Suprapubic skin (tissue), 4 donors: ENCODE results near the gene STYXL2. TPM values are rescaled to one million over a fixed set of nuclear protein-coding genes. Genes with fewer than 3 reads are reported as not detected.

Source experiments
- DNase-seq, 2 donors: peaks; one replicate each; pipeline ENCODE4 v3.0.0-alpha.2; 2019; ENCODE audit warnings: low spot score in 2 of 2
- H3K27ac ChIP-seq: fragments of 200-600 bp; sonication (generic); one replicate; pipeline ENCODE4 v1.5.1; 2019
- H3K27me3 ChIP-seq: fragments of 200-600 bp; sonication (generic); one replicate; pipeline ENCODE4 v1.5.1; 2019
- H3K36me3 ChIP-seq: fragments of 200-600 bp; sonication (generic); one replicate; pipeline ENCODE4 v1.5.1; 2019
- H3K4me1 ChIP-seq: fragments of 200-600 bp; sonication (generic); one replicate; pipeline ENCODE4 v1.5.1; 2019
- H3K4me3 ChIP-seq: fragments of 200-600 bp; sonication (generic); one replicate; pipeline ENCODE4 v1.5.1; 2019; ENCODE audit warnings: mild to moderate bottlenecking
- H3K9me3 ChIP-seq: fragments of 200-600 bp; sonication (generic); one replicate; pipeline ENCODE4 v1.5.1; 2019
- EP300 ChIP-seq: sonication (generic); formaldehyde crosslinking; IDR thresholded peaks from one replicate; pipeline ENCODE4 v1.6.1; 2017; ENCODE audit warnings: antibody characterized with exemption
- POLR2A ChIP-seq, 2 donors: fragments of 450-650 bp; IDR thresholded peaks; one replicate each; pipeline ENCODE4 v1.6.1; 2017; ENCODE audit warnings: antibody characterized with exemption in 2 of 2, mild to moderate bottlenecking in 2 of 2, moderate library complexity in 2 of 2
- POLR2AphosphoS5 ChIP-seq, 3 donors: sonication (generic); formaldehyde crosslinking; IDR thresholded peaks; one replicate each; pipeline ENCODE4 v1.6.1; 2017; ENCODE audit warnings: antibody characterized with exemption in 3 of 3
- WGBS: methylation state at CpG from one replicate; pipeline ENCODE4 v1.1.5; 2018; 5-methylcytosine and 5-hydroxymethylcytosine counted together
- total RNA-seq, 4 donors: library from RNA; depleted of rRNA; stranded (reverse); fragments of >200 nt; gene quantifications; one replicate each; pipeline ENCODE4 v1.1.0, GENCODE V29; 2016
- TF ChIP-seq, protein P1 (sequence below), 2 donors: fragments of 200-600 bp in 1 of 2; fragments of 450-650 bp in 1 of 2; sonication (generic) in 1 of 2; IDR thresholded peaks; one replicate each; pipeline ENCODE4 v1.5.1; 2016 to 2019; ENCODE audit warnings: antibody characterized with exemption in 2 of 2, mild to moderate bottlenecking in 1 of 2, moderate library complexity in 1 of 2

The STYXL2 gene
- total RNA-seq, 4 donors from 2014 or later: 0.29 TPM; not detected in 3

DNA sequence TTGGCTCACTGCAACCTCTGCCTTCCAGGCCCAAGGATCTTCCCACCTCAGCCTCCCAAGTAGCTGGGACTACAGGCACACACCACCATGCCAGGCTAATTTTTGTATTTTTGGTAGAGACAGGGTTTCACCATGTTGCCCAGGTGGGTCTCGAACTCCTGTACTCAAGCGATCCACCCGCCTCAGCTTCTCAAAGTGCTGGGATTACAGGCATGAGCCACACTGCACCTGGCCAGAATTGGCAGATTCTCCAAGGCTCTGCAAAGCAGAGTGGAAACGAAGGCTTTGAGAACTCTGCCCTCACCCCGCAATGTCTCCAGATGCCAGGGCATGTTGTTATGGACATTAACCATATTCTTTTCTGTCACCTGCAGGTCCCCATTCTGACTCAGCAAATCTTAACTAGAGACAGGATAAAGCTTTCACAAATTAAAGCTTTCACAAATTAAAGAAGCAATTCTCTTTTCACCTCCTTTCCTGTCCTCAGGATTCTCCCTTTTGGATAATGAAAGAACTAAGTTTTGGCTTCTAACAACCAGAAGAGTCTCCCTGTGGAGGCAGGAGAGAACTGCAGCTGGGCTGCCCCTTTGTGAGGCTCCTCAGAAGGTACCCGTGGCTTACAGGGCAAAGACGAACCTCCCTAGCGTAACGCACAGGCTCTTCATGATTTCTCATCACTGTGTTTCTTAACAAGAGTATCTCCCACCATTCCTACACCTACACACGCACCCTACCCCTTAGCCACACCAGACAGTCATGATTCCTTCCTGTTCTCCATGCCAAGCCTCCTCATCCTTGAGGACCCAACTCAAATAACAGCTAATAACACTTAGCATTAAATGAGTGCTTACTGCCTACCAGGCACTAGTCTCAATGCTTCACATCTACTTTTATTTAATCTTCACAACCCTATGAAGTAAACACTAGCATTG, 33.5 kb upstream of the STYXL2 start:
- Histone ChIP-seq H3K9me3 (no peaks in the 10 kb centered on the region), H3K27me3 (peaks cover 13% of the 10 kb centered on the region), H3K36me3 (no peaks in the 10 kb centered on the region), H3K27ac (no peak overlapping the region), H3K4me1 (peaks cover 6% of the 10 kb centered on the region), H3K4me3 (no peak overlapping the region)
- WGBS: 72% methylated on average over 10 of the region's 10 CpGs
- TF ChIP-seq POLR2A (IDR thresholded peaks at IDR 0.05) (no peak), EP300 (no peak), POLR2AphosphoS5 (IDR thresholded peaks at IDR 0.05) (no peak)
- TF ChIP-seq, protein P1, sequence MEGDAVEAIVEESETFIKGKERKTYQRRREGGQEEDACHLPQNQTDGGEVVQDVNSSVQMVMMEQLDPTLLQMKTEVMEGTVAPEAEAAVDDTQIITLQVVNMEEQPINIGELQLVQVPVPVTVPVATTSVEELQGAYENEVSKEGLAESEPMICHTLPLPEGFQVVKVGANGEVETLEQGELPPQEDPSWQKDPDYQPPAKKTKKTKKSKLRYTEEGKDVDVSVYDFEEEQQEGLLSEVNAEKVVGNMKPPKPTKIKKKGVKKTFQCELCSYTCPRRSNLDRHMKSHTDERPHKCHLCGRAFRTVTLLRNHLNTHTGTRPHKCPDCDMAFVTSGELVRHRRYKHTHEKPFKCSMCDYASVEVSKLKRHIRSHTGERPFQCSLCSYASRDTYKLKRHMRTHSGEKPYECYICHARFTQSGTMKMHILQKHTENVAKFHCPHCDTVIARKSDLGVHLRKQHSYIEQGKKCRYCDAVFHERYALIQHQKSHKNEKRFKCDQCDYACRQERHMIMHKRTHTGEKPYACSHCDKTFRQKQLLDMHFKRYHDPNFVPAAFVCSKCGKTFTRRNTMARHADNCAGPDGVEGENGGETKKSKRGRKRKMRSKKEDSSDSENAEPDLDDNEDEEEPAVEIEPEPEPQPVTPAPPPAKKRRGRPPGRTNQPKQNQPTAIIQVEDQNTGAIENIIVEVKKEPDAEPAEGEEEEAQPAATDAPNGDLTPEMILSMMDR (IDR thresholded peaks at IDR 0.05): peak in 1 of 2 donors; percentile 17
- no peak for DNase-seq

GRCh38 chr1:167061073-167061464, 32.8 kb upstream of the STYXL2 start:
- Histone ChIP-seq H3K4me1 (peaks cover 6% of the 10 kb centered on the region), H3K36me3 (no peaks in the 10 kb centered on the region), H3K27ac (no peak overlapping the region), H3K4me3 (no peak overlapping the region), H3K27me3 (peaks cover 10% of the 10 kb centered on the region), H3K9me3 (no peaks in the 10 kb centered on the region)
- 87% methylated on average over 3 of the region's 3 CpGs for WGBS
- no peak for TF ChIP-seq POLR2AphosphoS5 (IDR thresholded peaks at IDR 0.05)
- DNase-seq: no peak

- Histone ChIP-seq H3K27ac (no peak overlapping the region), H3K4me1 (peaks cover 8% of the 10 kb centered on the region), H3K36me3 (no peaks in the 10 kb centered on the region), H3K4me3 (no peak overlapping the region), H3K27me3 (peaks cover 9% of the 10 kb centered on the region), H3K9me3 (no peaks in the 10 kb centered on the region)
- WGBS: 82% methylated on average over 9 of the region's 9 CpGs
- no peak for TF ChIP-seq POLR2AphosphoS5 (IDR thresholded peaks at IDR 0.05)
- TF ChIP-seq EP300: no peak
- TF ChIP-seq, protein P1 (IDR thresholded peaks at IDR 0.05): no peak
- TF ChIP-seq POLR2A (IDR thresholded peaks at IDR 0.05): no peak
- no peak for DNase-seq
Observed at GRCh38 chr1:167064621-167065020, 29.3 kb upstream of the STYXL2 start.

- Histone ChIP-seq H3K27ac (no peak overlapping the region), H3K4me1 (peaks cover 8% of the 10 kb centered on the region), H3K4me3 (no peak overlapping the region), H3K27me3 (peaks cover 3% of the 10 kb centered on the region), H3K9me3 (no peaks in the 10 kb centered on the region), H3K36me3 (no peaks in the 10 kb centered on the region)
- 83% methylated on average over 7 of the region's 8 CpGs for WGBS
- no peak for DNase-seq
- TF ChIP-seq EP300 (no peak), POLR2AphosphoS5 (IDR thresholded peaks at IDR 0.05) (no peak)
- TF ChIP-seq, protein P1 (IDR thresholded peaks at IDR 0.05): no peak
Observed at GRCh38 chr1:167065471-167065870, 28.4 kb upstream of the STYXL2 start.

DNA sequence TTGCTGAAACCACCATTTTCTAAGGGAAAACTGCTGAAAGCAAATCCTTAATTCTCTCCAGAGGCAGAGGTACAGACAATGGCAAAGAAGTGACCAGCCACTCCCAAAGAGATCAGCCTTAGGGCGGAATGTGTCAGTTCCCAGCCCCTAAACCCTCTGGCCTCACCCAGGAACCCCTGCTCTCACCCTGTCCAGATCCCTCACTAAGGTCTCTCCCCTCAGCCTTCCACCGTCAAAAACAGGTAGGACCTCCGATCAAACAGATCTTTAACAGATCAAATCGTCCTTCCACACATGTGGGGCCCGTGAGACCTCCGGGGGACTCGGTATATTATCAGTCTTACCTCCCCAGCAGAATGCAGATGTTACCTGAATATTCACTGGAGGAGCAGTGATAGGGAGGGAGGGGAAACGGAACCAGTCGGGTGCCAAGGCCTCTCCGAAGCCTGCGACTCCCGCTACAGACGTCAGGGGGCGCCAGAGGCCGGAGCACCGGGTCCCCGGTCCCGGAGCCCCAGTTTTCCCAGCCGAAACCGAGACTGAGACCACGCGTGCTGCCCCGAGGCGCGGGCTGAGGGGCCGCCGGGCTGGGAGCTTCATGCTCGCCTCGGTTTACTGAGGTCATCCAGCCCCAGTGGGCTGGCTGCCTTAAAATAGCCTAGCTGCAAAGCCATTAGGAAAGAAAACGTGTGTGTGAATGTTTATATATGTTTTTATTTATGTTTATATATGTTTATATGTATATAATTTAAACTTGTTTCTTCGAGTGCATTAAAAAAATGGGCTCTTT, 27.3 kb upstream of the STYXL2 start:
- TF ChIP-seq EP300: no peak
- TF ChIP-seq, protein P1 (IDR thresholded peaks at IDR 0.05): peak; percentile 87 to 97
- Histone ChIP-seq H3K27me3 (peaks cover 3% of the 10 kb centered on the region), H3K27ac (no peak overlapping the region), H3K4me1 (peaks cover 8% of the 10 kb centered on the region), H3K4me3 (peak overlapping the region; percentile 37), H3K9me3 (no peaks in the 10 kb centered on the region), H3K36me3 (no peaks in the 10 kb centered on the region)
- 10% methylated on average over 21 of the region's 31 CpGs for WGBS
- DNase-seq: peak in 1 of 2 donors; percentile 80
